Measurements from ENCODE around the gene KCNJ10.

- TF ChIP-seq CTCF (IDR thresholded peaks at IDR 0.05; ENCODE audit: low read depth, low read length) (no peak), EZH2phosphoT487 (IDR thresholded peaks at IDR 0.05; ENCODE audit: low read depth) (no peak)
Observed at GRCh38 chr1:159972443-159973205, 97.3 kb downstream of the KCNJ10 start.

All from OCI-LY3 (cell line).